ENCODE measurements around the gene PTTG1IP2.

Gene PTTG1IP2

GRCh38 chr7:90532231-90532929 lies 62.9 kb downstream of the PTTG1IP2 start:
- no peak overlapping the region for H3K4me2 ChIP-seq (ENCODE audit: low read length)

GRCh38 chr7:90536449-90536848 lies 67.0 kb downstream of the PTTG1IP2 start:
- no peaks in the 10 kb centered on the region for H3K79me2 ChIP-seq (ENCODE audit: low read length)
- no peaks in the 10 kb centered on the region for H4K20me1 ChIP-seq (ENCODE audit: insufficient read depth, low read length)
- peaks cover 83% of the 10 kb centered on the region for H3K27me3 ChIP-seq (ENCODE audit: low read depth, low read length)
- no peak overlapping the region for H3K9ac ChIP-seq (ENCODE audit: low read length)
- no peaks in the 10 kb centered on the region for H3K9me3 ChIP-seq (ENCODE audit: insufficient read depth, low read length)
- H3K36me3 ChIP-seq (replicated peaks; ENCODE audit: low read depth, low read length): no peaks in the 10 kb centered on the region
- H3K4me1 ChIP-seq (ENCODE audit: low read length): peaks cover 27% of the 10 kb centered on the region
- TF ChIP-seq CTCF (IDR thresholded peaks at IDR 0.05; ENCODE audit: low read depth, low read length) (no peak), EZH2phosphoT487 (IDR thresholded peaks at IDR 0.05; ENCODE audit: low read depth) (no peak)
- H3K4me3 ChIP-seq (ENCODE audit: low read length): peak overlapping the region; percentile 51
- H3K4me2 ChIP-seq (ENCODE audit: low read length): peak overlapping the region; percentile 78
- H2AFZ ChIP-seq (ENCODE audit: low read depth, low read length): no peak overlapping the region
- no peak overlapping the region for H3K27ac ChIP-seq (ENCODE audit: low read length)

More at GRCh38 chr7:90532231-90532929, 62.9 kb downstream of the PTTG1IP2 start:
- Histone ChIP-seq H3K9ac (ENCODE audit: low read length) (no peak overlapping the region), H3K27me3 (ENCODE audit: low read depth, low read length) (peaks cover 66% of the 10 kb centered on the region), H3K79me2 (ENCODE audit: low read length) (no peaks in the 10 kb centered on the region), H3K36me3 (replicated peaks; ENCODE audit: low read depth, low read length) (no peaks in the 10 kb centered on the region), H3K27ac (ENCODE audit: low read length) (no peak overlapping the region), H3K4me1 (ENCODE audit: low read length) (peaks cover 27% of the 10 kb centered on the region), H2AFZ (ENCODE audit: low read depth, low read length) (no peak overlapping the region), H3K4me3 (ENCODE audit: low read length) (no peak overlapping the region), H4K20me1 (ENCODE audit: insufficient read depth, low read length) (no peaks in the 10 kb centered on the region), H3K9me3 (ENCODE audit: insufficient read depth, low read length) (no peaks in the 10 kb centered on the region)
- no peak for TF ChIP-seq CTCF (IDR thresholded peaks at IDR 0.05; ENCODE audit: low read depth, low read length)
- no peak for TF ChIP-seq EZH2phosphoT487 (IDR thresholded peaks at IDR 0.05; ENCODE audit: low read depth)

- H3K9me3 ChIP-seq (ENCODE audit: insufficient read depth, low read length): no peaks in the 10 kb centered on the region
- no peaks in the 10 kb centered on the region for H4K20me1 ChIP-seq (ENCODE audit: insufficient read depth, low read length)
- H3K4me2 ChIP-seq (ENCODE audit: low read length): no peak overlapping the region
- H2AFZ ChIP-seq (ENCODE audit: low read depth, low read length): no peak overlapping the region
- no peak overlapping the region for H3K9ac ChIP-seq (ENCODE audit: low read length)
- peaks cover 16% of the 10 kb centered on the region for H3K4me1 ChIP-seq (ENCODE audit: low read length)
- peaks cover 74% of the 10 kb centered on the region for H3K27me3 ChIP-seq (ENCODE audit: low read depth, low read length)
- H3K79me2 ChIP-seq (ENCODE audit: low read length): no peaks in the 10 kb centered on the region
- no peak for TF ChIP-seq CTCF (IDR thresholded peaks at IDR 0.05; ENCODE audit: low read depth, low read length)
- no peak for TF ChIP-seq EZH2phosphoT487 (IDR thresholded peaks at IDR 0.05; ENCODE audit: low read depth)
- no peak overlapping the region for H3K27ac ChIP-seq (ENCODE audit: low read length)
- no peaks in the 10 kb centered on the region for H3K36me3 ChIP-seq (replicated peaks; ENCODE audit: low read depth, low read length)
- H3K4me3 ChIP-seq (ENCODE audit: low read length): no peak overlapping the region
These were observed 69.0 kb downstream of the PTTG1IP2 start for GRCh38 chr7:90538405-90538804.

- no peaks in the 10 kb centered on the region for H3K79me2 ChIP-seq (ENCODE audit: low read length)
- peaks cover 15% of the 10 kb centered on the region for H3K4me1 ChIP-seq (ENCODE audit: low read length)
- no peak overlapping the region for H3K4me3 ChIP-seq (ENCODE audit: low read length)
- TF ChIP-seq CTCF (IDR thresholded peaks at IDR 0.05; ENCODE audit: low read depth, low read length) (no peak), EZH2phosphoT487 (IDR thresholded peaks at IDR 0.05; ENCODE audit: low read depth) (no peak)
- no peaks in the 10 kb centered on the region for H3K9me3 ChIP-seq (ENCODE audit: insufficient read depth, low read length)
- H3K27me3 ChIP-seq (ENCODE audit: low read depth, low read length): peaks cover 70% of the 10 kb centered on the region
- no peak overlapping the region for H2AFZ ChIP-seq (ENCODE audit: low read depth, low read length)
- H4K20me1 ChIP-seq (ENCODE audit: insufficient read depth, low read length): no peaks in the 10 kb centered on the region
- H3K9ac ChIP-seq (ENCODE audit: low read length): no peak overlapping the region
- H3K4me2 ChIP-seq (ENCODE audit: low read length): no peak overlapping the region
- no peaks in the 10 kb centered on the region for H3K36me3 ChIP-seq (replicated peaks; ENCODE audit: low read depth, low read length)
- no peak overlapping the region for H3K27ac ChIP-seq (ENCODE audit: low read length)
These were observed 71.0 kb downstream of the PTTG1IP2 start for GRCh38 chr7:90540406-90540805.
